ENCODE measurements around the gene GNAT1. TPM values are rescaled to one million over a fixed set of nuclear protein-coding genes. Genes with fewer than 3 reads are reported as not detected.

Gene GNAT1
- total and polyA plus RNA-seq, 2 of the 13 experiments (the other 11 are each of a cell fraction or from before 2014, with no cell fraction given): 0.15 TPM; not detected in 1

DNA sequence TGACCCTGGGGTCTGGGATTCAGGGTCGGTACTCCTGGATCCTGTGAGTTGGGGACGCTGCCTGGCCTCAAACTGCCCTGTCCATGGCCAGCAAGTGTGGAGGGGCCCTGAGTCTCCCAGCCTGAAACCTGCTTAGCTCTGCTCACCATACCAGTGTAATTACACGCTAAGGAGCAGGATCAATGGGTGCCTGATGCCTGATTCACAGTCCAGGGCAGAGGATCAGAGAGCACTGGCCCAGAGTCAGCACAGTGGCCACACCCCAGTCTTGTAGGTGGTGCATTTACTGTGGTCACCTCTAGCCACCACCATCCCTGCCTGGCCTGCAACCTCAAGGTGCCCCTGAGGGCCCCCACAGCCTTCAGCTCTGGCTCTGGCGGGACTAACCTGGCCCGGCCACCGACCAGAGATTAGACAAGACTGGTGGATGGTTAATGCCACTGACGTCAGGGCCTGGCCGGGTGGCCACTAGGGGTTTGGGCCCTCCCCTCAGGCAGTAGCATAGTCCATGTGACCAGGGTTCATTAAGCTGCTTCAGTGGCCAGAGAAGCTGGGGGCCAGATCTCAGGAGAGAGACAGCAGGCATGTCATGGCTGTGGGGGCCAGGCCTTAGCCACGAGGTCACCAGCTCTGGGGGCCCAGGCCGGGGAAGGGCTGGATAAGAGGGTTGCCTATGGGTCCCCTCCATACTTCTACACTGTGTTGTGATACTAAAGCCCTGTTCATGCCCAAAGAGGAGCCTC lies 10.3 kb downstream of the GNAT1 start (continued):
- no peak for TF ChIP-seq CC2D1A (CRISPR knock-in tag; IDR thresholded peaks at IDR 0.05)
- no peak for TF ChIP-seq SNAI1 (CRISPR knock-in tag; IDR thresholded peaks at IDR 0.05; ENCODE audit: borderline replicate concordance)
- TF ChIP-seq ZNF354B (CRISPR knock-in tag; IDR thresholded peaks at IDR 0.05): no peak
- TF ChIP-seq ZNF761 (CRISPR knock-in tag; conservative IDR thresholded peaks at IDR 0.05): no peak
- TF ChIP-seq, protein P1, sequence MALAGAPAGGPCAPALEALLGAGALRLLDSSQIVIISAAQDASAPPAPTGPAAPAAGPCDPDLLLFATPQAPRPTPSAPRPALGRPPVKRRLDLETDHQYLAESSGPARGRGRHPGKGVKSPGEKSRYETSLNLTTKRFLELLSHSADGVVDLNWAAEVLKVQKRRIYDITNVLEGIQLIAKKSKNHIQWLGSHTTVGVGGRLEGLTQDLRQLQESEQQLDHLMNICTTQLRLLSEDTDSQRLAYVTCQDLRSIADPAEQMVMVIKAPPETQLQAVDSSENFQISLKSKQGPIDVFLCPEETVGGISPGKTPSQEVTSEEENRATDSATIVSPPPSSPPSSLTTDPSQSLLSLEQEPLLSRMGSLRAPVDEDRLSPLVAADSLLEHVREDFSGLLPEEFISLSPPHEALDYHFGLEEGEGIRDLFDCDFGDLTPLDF (CRISPR knock-in tag; IDR thresholded peaks at IDR 0.05): no peak
- TF ChIP-seq TBX2 (CRISPR knock-in tag; IDR thresholded peaks at IDR 0.05; ENCODE audit: borderline replicate concordance): peak; percentile 73; the same call in 1 of the 2 replicates
- TF ChIP-seq ZNF121 (CRISPR knock-in tag; IDR thresholded peaks at IDR 0.05): peak; percentile 100
- TF ChIP-seq, protein P2, sequence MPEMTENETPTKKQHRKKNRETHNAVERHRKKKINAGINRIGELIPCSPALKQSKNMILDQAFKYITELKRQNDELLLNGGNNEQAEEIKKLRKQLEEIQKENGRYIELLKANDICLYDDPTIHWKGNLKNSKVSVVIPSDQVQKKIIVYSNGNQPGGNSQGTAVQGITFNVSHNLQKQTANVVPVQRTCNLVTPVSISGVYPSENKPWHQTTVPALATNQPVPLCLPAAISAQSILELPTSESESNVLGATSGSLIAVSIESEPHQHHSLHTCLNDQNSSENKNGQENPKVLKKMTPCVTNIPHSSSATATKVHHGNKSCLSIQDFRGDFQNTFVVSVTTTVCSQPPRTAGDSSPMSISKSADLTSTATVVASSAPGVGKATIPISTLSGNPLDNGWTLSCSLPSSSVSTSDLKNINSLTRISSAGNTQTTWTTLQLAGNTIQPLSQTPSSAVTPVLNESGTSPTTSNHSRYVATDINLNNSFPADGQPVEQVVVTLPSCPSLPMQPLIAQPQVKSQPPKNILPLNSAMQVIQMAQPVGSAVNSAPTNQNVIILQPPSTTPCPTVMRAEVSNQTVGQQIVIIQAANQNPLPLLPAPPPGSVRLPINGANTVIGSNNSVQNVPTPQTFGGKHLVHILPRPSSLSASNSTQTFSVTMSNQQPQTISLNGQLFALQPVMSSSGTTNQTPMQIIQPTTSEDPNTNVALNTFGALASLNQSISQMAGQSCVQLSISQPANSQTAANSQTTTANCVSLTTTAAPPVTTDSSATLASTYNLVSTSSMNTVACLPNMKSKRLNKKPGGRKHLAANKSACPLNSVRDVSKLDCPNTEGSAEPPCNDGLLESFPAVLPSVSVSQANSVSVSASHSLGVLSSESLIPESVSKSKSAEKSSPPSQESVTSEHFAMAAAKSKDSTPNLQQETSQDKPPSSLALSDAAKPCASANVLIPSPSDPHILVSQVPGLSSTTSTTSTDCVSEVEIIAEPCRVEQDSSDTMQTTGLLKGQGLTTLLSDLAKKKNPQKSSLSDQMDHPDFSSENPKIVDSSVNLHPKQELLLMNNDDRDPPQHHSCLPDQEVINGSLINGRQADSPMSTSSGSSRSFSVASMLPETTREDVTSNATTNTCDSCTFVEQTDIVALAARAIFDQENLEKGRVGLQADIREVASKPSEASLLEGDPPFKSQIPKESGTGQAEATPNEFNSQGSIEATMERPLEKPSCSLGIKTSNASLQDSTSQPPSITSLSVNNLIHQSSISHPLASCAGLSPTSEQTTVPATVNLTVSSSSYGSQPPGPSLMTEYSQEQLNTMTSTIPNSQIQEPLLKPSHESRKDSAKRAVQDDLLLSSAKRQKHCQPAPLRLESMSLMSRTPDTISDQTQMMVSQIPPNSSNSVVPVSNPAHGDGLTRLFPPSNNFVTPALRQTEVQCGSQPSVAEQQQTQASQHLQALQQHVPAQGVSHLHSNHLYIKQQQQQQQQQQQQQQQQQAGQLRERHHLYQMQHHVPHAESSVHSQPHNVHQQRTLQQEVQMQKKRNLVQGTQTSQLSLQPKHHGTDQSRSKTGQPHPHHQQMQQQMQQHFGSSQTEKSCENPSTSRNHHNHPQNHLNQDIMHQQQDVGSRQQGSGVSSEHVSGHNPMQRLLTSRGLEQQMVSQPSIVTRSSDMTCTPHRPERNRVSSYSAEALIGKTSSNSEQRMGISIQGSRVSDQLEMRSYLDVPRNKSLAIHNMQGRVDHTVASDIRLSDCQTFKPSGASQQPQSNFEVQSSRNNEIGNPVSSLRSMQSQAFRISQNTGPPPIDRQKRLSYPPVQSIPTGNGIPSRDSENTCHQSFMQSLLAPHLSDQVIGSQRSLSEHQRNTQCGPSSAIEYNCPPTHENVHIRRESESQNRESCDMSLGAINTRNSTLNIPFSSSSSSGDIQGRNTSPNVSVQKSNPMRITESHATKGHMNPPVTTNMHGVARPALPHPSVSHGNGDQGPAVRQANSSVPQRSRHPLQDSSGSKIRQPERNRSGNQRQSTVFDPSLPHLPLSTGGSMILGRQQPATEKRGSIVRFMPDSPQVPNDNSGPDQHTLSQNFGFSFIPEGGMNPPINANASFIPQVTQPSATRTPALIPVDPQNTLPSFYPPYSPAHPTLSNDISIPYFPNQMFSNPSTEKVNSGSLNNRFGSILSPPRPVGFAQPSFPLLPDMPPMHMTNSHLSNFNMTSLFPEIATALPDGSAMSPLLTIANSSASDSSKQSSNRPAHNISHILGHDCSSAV (CRISPR knock-in tag; IDR thresholded peaks at IDR 0.05; ENCODE audit: borderline replicate concordance): no peak
- TF ChIP-seq FOXM1 (CRISPR knock-in tag; IDR thresholded peaks at IDR 0.05): no peak
- TF ChIP-seq, protein P3, sequence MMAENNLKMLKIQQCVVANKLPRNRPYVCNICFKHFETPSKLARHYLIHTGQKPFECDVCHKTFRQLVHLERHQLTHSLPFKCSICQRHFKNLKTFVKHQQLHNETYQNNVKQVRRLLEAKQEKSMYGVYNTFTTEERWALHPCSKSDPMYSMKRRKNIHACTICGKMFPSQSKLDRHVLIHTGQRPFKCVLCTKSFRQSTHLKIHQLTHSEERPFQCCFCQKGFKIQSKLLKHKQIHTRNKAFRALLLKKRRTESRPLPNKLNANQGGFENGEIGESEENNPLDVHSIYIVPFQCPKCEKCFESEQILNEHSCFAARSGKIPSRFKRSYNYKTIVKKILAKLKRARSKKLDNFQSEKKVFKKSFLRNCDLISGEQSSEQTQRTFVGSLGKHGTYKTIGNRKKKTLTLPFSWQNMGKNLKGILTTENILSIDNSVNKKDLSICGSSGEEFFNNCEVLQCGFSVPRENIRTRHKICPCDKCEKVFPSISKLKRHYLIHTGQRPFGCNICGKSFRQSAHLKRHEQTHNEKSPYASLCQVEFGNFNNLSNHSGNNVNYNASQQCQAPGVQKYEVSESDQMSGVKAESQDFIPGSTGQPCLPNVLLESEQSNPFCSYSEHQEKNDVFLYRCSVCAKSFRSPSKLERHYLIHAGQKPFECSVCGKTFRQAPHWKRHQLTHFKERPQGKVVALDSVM (CRISPR knock-in tag; IDR thresholded peaks at IDR 0.05): no peak
- TF ChIP-seq ZNF841 (CRISPR knock-in tag; IDR thresholded peaks at IDR 0.05; ENCODE audit: borderline replicate concordance): no peak
- no peak for TF ChIP-seq HIVEP1 (CRISPR knock-in tag; IDR thresholded peaks at IDR 0.05)
- no peak for TF ChIP-seq FOXO1 (CRISPR knock-in tag; IDR thresholded peaks at IDR 0.05)
- TF ChIP-seq, protein P4, sequence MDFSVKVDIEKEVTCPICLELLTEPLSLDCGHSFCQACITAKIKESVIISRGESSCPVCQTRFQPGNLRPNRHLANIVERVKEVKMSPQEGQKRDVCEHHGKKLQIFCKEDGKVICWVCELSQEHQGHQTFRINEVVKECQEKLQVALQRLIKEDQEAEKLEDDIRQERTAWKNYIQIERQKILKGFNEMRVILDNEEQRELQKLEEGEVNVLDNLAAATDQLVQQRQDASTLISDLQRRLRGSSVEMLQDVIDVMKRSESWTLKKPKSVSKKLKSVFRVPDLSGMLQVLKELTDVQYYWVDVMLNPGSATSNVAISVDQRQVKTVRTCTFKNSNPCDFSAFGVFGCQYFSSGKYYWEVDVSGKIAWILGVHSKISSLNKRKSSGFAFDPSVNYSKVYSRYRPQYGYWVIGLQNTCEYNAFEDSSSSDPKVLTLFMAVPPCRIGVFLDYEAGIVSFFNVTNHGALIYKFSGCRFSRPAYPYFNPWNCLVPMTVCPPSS (IDR thresholded peaks at IDR 0.05): no peak
- no peak for TF ChIP-seq TBL1XR1 (IDR thresholded peaks at IDR 0.05; ENCODE audit: borderline replicate concordance, low read length, partially characterized antibody)
- no peak for TF ChIP-seq FOXC1 (CRISPR knock-in tag; IDR thresholded peaks at IDR 0.05; ENCODE audit: borderline replicate concordance)
- peak; percentile 99 for TF ChIP-seq ZNF329 (CRISPR knock-in tag; IDR thresholded peaks at IDR 0.05; ENCODE audit: low read depth)

Data from HepG2 (cell line).